Panc1 (cell line): ENCODE data around the gene C5AR1. TPM values are rescaled to one million over a fixed set of nuclear protein-coding genes. Genes with fewer than 3 reads are reported as not detected.
"Not testable (repeated sequence)": the region's sequence is repeated elsewhere in the genome, so short reads cannot be mapped to it uniquely, and the experiment has no call there.

Source experiments
- ATAC-seq: fragments of 200-7000 bp; cut with Tn5 transposase; 2 replicates; pipeline ENCODE4 v1.9.1; 2020; ENCODE audit warnings: mild to moderate bottlenecking, moderate library complexity
- BruUV-seq: library from RNA; stranded (reverse); fragments of 400-500 nt; replicated peaks from 2 replicates; lab custom pipeline; 2021; lab: Mats Ljungman, UMichigan
- CTCF ChIA-PET: fragments of 300-600 bp; sonication (Branson Sonifier 250); formaldehyde crosslinking; loops from one replicate; lab custom pipeline; 2022; ENCODE audit warnings: antibody characterized with exemption; lab: Charles Lee
- POLR2A ChIA-PET: fragments of 300-600 bp; sonication (Branson Sonifier 250); formaldehyde crosslinking; loops from one replicate; lab custom pipeline; 2022; ENCODE audit warnings: antibody characterized with exemption; lab: Charles Lee
- DNase-seq: peaks from one replicate; pipeline ENCODE4 v3.0.0-alpha.2; 2010; ENCODE audit warnings: low read depth, low spot score
- H3K27ac ChIP-seq: 2 replicates; pipeline ENCODE4 v1.5.1; 2011; ENCODE audit warnings: mild to moderate bottlenecking, low read length, inconsistent platforms
- H3K27me3 ChIP-seq: fragments of 200-500 bp; sonication (Bioruptor generic); 2 replicates; pipeline ENCODE4 v1.6.0; 2014; ENCODE audit warnings: low read length, inconsistent platforms; ENCODE audit not compliant: control insufficient read depth, insufficient read depth
- H3K36me3 ChIP-seq: fragments of 200-500 bp; sonication (Bioruptor generic); 2 replicates; pipeline ENCODE4 v1.5.1; 2014; ENCODE audit warnings: inconsistent platforms, mild to moderate bottlenecking, low read length, moderate library complexity; ENCODE audit not compliant: control insufficient read depth, insufficient read depth
- H3K4me1 ChIP-seq: 2 replicates; pipeline ENCODE4 v1.5.1; 2011; ENCODE audit warnings: inconsistent platforms, mild to moderate bottlenecking, low read length, moderate library complexity; ENCODE audit not compliant: control insufficient read depth, insufficient read depth
- H3K4me3 ChIP-seq, 2 experiments: 2 replicates each; pipeline ENCODE4 v1.5.1; 2011 to 2012; ENCODE audit warnings: low read depth in 2 of 2, low read length in 2 of 2, mild to moderate bottlenecking in 2 of 2, inconsistent platforms in 1 of 2, moderate library complexity in 1 of 2
- H3K9me3 ChIP-seq: fragments of 200-500 bp; sonication (Bioruptor generic); 2 replicates; pipeline ENCODE4 v1.5.1; 2014; ENCODE audit warnings: low read depth, mild to moderate bottlenecking, inconsistent platforms, low read length, moderate library complexity; ENCODE audit not compliant: control insufficient read depth, insufficient read depth
- POLR2AphosphoS5 ChIP-seq: IDR thresholded peaks from 2 replicates; pipeline ENCODE4 v1.6.1; 2012; ENCODE audit warnings: mild to moderate bottlenecking, low read depth, low read length, moderate library complexity
- SIN3A ChIP-seq: IDR thresholded peaks from 2 replicates; pipeline ENCODE4 v1.6.1; 2012; ENCODE audit warnings: low read depth, mild to moderate bottlenecking, low read length, moderate library complexity, borderline replicate concordance; ENCODE audit not compliant: insufficient read depth
- TCF7L2 ChIP-seq: IDR thresholded peaks from 2 replicates; pipeline ENCODE4 v1.6.1; 2011; ENCODE audit warnings: mild to moderate bottlenecking, low read depth, low read length, inconsistent platforms
- in situ Hi-C: cut with HindIII; loops from 2 replicates; pipeline ENCODE4 v1.10.0; 2016; ENCODE audit warnings: low sequenced_read_pairs, low pct_unique_long_range_greater_than_20kb
- intact Hi-C: fragments of 100-400 bp; cut with micrococcal nuclease; formaldehyde crosslinking; loops from one replicate; pipeline ENCODE4 v1.10.0; 2022; ENCODE audit not compliant: unreplicated experiment
- total RNA-seq: library from RNA; stranded (reverse); gene quantifications from one replicate; pipeline ENCODE4 v1.2.1, GENCODE V29; 2021; ENCODE audit not compliant: unreplicated experiment
- TF ChIP-seq, protein P1 (sequence below): fragments of 450-650 bp; IDR thresholded peaks from 2 replicates; pipeline ENCODE4 v1.5.1; 2017; ENCODE audit warnings: mild to moderate bottlenecking
- TF ChIP-seq, protein P2 (sequence below), 2 experiments: IDR thresholded peaks; 2 replicates each; pipeline ENCODE4 v1.6.1; 2011 to 2012; ENCODE audit warnings: low read depth in 2 of 2, control low read depth in 1 of 2, low read length in 1 of 2, mild to moderate bottlenecking in 1 of 2, moderate library complexity in 1 of 2; ENCODE audit not compliant: insufficient read depth in 1 of 2

C5AR1 gene
- total RNA-seq, 1 experiment from 2014 or later = 2.7 TPM

DNA sequence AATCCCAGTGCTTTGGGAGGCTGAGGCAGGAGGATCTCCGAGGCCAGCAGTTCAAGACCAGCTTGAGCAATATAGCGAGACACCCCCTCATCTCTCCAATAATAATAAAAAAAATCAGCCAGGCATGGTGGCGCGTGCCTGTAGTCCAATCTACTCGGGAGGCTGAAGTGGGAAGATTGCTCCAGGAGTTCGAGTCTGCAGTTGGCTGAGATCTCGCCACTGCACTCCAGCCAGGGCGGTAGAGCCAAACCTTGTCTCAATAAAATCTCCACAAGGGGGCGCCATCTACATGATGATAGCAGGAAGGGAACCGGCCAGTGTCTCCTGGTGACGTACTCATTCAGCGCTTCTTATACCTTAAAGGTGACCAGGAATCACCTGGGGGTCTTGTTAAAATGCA, 13.6 kb upstream of the C5AR1 start:
- H3K4me3 ChIP-seq = no peak overlapping the region
- no peak overlapping the region for H3K27ac ChIP-seq
- POLR2A ChIA-PET = interaction anchor here (0.6 kb wide), 1 partner anchor 54 kb away, joined by 3 read pairs; no protein-coding TSS in a partner anchor
- CTCF ChIA-PET = interaction anchor here (0.6 to 1.0 kb wide), 3 partner anchors 19 to 55 kb away, joined by 3 to 5 read pairs (median 3); no protein-coding TSS in a partner anchor
- no peaks in the 10 kb centered on the region for H3K36me3 ChIP-seq
- peak; percentile 97 for ATAC-seq
- DNase-seq = peak; percentile 17
- H3K9me3 ChIP-seq = no peaks in the 10 kb centered on the region
- intact Hi-C loops = loop anchor here (10.0 kb wide), 1 partner anchor 99 kb away; no protein-coding TSS in a partner anchor
- no peak for TF ChIP-seq SIN3A
- TF ChIP-seq, protein P1, sequence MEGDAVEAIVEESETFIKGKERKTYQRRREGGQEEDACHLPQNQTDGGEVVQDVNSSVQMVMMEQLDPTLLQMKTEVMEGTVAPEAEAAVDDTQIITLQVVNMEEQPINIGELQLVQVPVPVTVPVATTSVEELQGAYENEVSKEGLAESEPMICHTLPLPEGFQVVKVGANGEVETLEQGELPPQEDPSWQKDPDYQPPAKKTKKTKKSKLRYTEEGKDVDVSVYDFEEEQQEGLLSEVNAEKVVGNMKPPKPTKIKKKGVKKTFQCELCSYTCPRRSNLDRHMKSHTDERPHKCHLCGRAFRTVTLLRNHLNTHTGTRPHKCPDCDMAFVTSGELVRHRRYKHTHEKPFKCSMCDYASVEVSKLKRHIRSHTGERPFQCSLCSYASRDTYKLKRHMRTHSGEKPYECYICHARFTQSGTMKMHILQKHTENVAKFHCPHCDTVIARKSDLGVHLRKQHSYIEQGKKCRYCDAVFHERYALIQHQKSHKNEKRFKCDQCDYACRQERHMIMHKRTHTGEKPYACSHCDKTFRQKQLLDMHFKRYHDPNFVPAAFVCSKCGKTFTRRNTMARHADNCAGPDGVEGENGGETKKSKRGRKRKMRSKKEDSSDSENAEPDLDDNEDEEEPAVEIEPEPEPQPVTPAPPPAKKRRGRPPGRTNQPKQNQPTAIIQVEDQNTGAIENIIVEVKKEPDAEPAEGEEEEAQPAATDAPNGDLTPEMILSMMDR = peak; percentile 77; the same call in 1 of the 2 replicates
- H3K27me3 ChIP-seq = no peaks in the 10 kb centered on the region
- no peaks in the 10 kb centered on the region for H3K4me1 ChIP-seq
- BruUV-seq = no TSS peak
- in situ Hi-C loops = no loop called here

GRCh38 chr19:47300867-47301266, 8.8 kb upstream of the C5AR1 start:
- ATAC-seq, DNase-seq, H3K27me3 ChIP-seq, H3K4me3 ChIP-seq, intact Hi-C loops, H3K36me3 ChIP-seq, in situ Hi-C loops, H3K9me3 ChIP-seq, BruUV-seq, H3K27ac ChIP-seq, POLR2A ChIA-PET, H3K4me1 ChIP-seq: not testable (repeated sequence)
- CTCF ChIA-PET = interaction anchor here (0.6 kb wide), 1 partner anchor 44 kb away, joined by 3 read pairs; no protein-coding TSS in a partner anchor

DNA sequence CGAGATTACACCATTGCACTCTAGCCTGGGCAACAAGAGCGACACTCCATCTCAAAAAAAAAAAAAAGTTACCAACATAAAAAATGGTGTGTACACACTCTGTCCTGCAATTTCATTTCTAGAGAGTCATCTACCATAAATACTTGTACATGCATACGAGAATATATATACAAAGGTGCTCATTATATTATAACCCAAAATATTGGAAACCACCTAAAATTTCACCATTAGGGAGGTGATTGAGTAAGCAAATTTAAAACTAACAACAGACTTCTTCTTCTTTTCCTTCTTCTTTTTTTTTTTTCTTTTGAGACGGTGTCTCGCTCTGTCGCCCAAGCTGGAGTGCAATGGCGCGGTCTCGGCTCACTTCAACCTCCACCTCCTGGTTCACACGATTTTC, 7.4 kb upstream of the C5AR1 start:
- no peak for DNase-seq
- H3K27me3 ChIP-seq = no peaks in the 10 kb centered on the region
- in situ Hi-C loops (no loop called here), intact Hi-C loops (no loop called here)
- POLR2A ChIA-PET = no interaction called here
- no TSS peak for BruUV-seq
- H3K27ac ChIP-seq = no peak overlapping the region
- no peaks in the 10 kb centered on the region for H3K36me3 ChIP-seq
- CTCF ChIA-PET = no interaction called here
- H3K9me3 ChIP-seq = no peaks in the 10 kb centered on the region
- ATAC-seq = no peak
- no peak overlapping the region for H3K4me3 ChIP-seq
- TF ChIP-seq POLR2AphosphoS5 (no peak), TCF7L2 (no peak), SIN3A (no peak)
- TF ChIP-seq, protein P1 = no peak
- TF ChIP-seq, protein P2, sequence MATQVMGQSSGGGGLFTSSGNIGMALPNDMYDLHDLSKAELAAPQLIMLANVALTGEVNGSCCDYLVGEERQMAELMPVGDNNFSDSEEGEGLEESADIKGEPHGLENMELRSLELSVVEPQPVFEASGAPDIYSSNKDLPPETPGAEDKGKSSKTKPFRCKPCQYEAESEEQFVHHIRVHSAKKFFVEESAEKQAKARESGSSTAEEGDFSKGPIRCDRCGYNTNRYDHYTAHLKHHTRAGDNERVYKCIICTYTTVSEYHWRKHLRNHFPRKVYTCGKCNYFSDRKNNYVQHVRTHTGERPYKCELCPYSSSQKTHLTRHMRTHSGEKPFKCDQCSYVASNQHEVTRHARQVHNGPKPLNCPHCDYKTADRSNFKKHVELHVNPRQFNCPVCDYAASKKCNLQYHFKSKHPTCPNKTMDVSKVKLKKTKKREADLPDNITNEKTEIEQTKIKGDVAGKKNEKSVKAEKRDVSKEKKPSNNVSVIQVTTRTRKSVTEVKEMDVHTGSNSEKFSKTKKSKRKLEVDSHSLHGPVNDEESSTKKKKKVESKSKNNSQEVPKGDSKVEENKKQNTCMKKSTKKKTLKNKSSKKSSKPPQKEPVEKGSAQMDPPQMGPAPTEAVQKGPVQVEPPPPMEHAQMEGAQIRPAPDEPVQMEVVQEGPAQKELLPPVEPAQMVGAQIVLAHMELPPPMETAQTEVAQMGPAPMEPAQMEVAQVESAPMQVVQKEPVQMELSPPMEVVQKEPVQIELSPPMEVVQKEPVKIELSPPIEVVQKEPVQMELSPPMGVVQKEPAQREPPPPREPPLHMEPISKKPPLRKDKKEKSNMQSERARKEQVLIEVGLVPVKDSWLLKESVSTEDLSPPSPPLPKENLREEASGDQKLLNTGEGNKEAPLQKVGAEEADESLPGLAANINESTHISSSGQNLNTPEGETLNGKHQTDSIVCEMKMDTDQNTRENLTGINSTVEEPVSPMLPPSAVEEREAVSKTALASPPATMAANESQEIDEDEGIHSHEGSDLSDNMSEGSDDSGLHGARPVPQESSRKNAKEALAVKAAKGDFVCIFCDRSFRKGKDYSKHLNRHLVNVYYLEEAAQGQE (IDR thresholded peaks at IDR 0.05; ENCODE audit: insufficient read depth in 1 of 2, low read depth in 2 of 2, low read length in 1 of 2) = no peak
- 0 out of 2 replicates have a peak, but pooled peaks cover 2% of the 10 kb centered on the region for H3K4me1 ChIP-seq
